Stimulated activated CD4-positive, alpha-beta T cell treated with anti-CD3 and anti-CD28 coated beads, Interleukin-4, amount 100 ng/mL, for 1 hour (primary cell): ENCODE results near the gene MYO16.

Source experiments
- DNase-seq: peaks from one replicate; pipeline ENCODE4 v3.0.0-alpha.2; 2020

MYO16 gene

DNA sequence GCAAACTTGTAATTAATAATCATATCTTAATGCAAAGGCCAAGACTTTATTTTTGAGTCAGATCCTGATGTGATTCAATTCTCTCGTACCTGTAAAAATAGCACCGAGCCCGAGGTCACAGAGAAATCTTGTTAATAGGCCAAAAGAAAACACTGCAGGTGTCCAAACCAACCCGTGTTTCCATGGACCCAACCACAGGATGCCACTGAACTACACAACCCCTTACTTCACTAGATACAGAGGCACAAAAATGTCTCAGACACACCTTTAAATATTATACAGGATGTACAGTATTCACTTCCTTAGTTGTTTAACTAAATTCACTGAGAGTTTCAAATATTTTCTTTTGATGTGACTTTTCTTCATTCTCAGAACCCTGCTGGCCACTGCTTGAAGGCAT, 530.9 kb downstream of the MYO16 start:
- no peak for DNase-seq

DNA sequence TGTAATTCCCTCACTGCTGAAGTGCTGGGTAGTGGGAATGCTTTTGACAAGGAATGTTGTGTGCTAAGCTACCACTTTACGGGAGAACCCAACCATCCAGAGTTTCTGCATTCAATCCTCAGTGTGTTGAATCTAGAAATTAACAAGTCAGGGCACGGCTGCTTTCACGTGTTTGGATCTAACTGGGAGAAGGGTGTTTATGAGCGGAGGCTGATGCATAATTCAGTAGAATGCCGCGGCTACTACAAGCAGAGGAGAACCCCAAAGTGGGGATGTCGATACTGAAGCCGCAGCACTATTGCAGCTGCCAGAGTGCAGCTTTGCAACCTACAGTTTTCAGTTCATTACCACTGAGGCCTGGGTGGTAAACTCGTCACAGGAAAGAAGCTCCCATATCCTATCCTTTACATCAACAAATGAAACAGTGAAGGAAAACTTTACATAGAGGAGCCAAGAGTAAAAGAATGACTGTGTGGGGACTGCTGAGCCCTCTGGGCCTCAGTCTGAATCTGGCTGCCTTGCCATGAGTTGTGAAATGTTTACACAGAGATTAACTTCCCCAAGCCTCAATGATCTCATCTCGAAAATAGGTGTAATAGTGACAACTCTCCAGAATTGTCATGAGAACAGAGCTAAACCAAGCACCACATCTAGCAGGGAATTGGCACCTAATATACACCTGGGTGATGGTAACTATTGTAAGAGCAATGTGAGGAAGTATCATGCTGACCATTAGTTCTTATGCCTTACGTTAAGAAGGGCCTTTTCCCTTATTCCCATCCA, 531.7 kb downstream of the MYO16 start:
- DNase-seq, result no peak

DNA sequence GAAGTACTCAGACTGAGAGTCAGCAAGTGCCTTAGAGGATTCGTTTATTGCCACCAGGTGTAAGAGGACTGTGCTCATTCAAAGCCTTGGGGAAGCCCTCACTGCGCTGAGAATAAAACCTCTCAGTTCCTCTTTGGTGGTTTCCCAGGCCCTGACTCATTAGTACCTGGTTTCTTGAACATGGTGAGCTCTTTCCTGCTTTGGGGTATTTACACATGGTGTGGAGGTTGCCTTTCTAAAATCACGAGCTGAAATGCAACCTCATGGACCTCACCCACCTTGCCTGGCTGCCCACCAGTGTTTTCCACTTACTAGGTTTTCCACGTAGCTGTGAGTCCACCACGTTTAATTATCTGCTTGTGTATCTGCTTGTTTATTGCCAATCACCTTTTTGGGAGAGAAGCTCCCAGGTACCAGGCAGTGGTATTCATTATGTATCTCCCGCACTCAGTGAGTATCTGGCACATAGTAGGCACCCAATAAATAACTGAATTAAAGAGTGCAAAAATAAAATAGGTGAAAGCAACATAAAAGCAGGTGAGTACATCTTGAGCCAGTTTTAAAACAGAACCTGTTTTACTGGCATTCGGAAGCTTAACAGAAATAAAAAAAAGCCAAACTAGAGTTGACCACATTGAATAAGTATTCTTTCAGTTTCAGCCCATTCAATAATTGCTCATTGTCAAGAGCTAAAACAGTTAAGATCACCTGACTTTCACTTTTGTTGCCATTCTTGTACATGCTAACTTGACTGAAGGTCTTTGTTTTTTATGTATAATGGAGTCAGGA, 533.0 kb downstream of the MYO16 start:
- no peak for DNase-seq

DNA sequence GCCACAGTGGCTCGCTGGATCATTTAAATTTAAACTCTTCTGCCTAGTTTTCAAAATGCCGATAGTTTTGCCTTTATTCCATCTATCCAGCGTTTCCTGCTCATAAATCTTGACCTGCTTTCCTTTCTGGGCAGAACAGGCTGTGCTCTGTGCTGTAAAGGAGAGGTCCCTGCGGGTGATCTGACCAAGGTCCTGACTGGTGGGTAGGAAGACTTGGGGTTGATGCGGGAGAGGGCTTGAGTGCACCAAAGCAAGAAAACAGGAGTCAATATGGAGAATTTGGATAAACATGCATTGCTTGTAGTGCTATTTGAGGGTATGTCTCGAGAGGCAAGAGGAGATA, 533.6 kb downstream of the MYO16 start:
- no peak for DNase-seq

DNA sequence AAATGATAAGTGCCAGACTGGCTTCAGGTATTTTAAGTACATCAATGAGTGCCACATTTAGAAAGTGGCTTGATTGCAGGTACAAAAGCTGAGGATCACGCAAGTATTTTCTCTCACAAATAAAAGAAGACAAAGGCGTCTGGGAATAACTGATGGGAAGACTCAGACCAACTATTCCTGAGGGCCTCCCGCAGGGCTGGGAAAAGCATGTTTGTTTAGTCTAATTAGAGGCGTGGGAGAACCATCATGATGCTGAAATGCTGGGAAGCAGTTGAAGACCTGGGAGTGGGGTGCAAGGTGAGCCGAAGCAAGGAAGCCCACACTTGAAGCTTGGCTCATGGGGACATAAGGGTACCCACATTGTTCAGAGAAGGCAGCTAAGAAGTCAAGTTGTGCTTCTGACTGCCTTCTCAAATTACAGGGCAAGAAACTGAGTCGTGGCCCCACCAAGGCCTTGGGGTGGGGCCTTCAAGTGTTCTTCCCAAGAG, 536.0 kb downstream of the MYO16 start:
- DNase-seq, result no peak

DNA sequence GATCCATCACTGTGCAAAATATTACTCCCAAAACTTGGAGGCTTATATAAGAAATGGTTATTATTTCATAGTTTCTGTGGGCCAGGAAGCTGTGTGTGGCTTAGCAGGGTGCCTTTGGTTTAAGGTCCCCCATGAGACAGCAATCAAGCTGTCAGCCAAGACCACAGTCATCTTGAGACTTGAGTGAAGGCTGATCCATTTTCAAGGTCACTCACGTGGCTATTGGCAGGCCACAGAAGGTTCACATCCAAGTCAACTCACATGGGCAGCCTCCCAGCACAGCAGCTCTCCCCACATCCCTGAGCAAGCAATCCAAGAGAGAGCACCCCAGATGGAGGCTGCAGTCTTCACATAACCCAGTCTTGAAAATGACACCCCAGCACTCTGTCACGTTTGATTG, 537.4 kb downstream of the MYO16 start:
- DNase-seq, result no peak

DNA sequence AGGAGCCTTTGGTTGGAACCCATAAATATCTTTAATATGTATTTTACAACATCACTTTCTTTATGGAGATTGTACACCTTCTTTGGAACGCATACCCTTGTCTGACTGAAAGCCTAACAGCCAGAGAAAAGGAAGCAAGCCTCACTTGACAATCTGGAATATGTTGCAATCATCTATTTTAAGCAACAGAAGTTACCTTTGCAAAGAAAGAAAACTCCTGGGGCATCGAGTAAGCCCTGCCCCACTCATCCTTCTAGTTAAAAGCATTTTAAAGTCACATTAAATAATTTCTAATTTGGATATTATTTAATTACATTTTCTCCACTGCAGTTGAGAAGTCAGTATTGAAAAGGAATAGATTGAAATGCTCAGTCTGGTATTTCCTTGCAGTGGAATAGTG, 542.7 kb downstream of the MYO16 start:
- no peak for DNase-seq

DNA sequence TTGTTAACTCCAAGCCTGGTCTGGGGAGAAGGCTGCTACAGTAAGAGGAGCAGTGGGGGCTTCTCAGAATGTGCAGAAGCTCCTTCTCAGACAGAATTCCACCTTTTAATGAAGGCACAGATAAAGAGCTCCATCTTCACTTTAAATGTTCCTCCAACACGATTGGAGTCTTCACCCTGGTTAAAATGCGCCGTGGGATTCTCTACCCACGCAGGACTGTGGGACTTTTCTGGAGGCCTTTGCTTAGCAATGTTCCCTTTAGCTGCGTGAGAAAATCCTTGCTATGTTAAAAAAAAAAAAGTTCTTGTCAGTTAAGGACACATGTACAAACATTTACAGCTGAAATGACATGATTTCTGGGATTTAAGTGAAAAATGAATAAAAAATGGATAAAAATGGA, 546.3 kb downstream of the MYO16 start:
- DNase-seq, result no peak

DNA sequence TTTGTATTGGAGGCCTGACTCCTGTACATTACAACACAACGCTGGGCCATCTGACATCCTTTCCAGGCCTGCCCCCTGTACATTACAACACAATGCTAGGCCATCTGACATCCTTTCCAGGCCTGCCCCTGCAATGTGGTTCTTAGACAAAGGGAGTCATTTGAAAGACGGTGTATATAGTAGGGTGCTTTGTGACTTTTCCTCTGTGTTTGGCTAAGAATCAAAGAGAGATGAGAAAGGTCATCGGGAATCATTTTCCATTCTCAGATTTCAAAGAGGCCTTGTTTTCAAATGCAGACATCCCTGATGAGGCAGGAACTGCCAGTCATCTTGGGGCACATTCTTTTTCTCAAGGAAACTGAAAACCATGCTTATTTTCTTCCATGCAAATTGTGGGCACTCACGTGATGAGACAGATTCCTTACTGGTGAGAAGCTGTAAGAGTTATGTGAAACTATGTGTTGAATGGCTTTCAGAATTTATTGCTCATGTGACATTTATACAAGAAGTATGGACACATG, 551.6 kb downstream of the MYO16 start:
- no peak for DNase-seq

DNA sequence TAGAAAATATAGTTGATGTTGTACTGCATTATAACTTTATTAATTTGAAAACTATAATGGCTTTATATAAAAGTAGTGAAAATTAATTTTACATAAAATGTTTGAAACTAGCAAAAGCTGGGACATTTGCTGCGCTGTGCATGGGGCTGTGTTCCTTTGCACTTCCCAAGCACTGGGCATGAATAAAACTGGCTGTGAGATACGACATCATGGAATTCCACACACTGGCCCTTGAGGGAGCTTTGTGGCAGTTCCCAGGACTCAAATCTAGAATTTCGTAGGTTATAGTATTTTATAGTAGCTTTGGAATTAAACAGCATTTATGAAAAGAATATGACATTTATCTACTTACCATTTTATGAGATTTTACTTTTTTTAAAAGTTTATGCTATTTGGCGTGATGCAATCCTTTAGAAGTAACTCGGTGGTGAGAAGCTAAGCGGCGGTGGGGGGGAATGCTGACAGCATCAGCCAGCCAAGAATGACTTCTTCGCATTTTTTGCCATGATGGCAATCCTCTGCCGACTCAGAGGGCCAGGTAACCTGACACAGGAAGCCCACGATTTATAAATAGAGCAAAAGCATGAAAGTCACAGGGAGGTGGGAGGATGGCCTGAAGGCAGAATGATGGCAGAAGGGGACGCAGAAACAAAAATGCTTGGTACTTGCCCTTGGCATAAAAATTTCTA, 553.5 kb downstream of the MYO16 start:
- DNase-seq, result no peak

DNA sequence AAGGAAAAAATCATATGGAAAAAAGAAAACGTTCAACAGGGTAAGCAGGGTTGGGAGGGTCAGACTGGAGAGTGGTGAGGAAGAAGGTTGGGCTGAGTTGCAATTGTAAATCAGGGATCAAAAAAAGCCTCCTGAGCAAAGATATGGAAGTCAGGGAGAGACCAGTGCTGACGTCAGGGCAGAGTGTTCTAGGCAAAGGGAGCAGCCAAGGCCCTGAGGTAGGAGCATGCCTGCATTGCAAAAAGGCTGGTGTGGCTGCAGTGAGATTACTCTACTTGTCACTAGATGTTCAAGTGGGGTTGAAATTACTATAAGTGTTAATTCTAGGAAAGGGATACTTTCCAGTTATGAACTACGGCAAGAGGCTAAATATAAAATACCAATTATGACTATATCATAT, 562.0 kb downstream of the MYO16 start:
- DNase-seq, result no peak

DNA sequence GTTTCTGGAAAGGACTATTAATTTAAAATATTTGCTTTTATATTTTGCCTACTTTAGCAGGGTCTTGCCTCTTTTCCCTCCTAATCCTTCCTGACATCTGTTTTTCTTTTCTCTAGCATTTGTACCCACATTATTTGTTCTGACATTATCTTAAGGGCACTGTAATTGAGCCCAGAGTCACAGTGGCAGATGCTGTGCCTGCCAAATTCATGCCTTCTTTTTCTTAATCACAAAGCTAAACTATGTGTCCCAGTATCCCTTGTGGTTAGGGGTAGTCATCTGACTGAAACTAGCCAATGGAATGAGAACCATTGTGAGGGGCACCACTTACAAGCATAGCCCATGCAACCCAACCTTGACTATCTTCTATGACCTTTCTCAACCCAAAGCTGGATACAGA, 562.9 kb downstream of the MYO16 start:
- DNase-seq, result no peak

DNA sequence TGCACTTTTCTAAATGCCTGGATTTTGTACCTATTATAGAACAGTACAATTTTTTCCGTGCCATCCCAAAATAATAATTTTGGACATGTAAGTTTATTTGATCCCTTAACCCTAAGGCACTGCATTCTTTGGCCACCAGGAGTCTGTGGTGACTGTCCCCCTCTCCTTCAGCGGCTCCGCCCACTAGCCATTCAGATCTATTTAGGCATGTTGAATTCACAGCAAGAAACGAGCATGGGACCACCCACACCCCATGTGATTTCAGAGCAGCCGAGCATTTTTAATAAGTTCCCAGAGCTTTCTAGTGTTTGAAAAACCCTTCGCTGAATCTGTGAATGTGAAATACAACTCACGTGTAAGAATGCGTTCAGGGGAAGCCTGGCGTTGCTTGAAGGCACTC, 567.5 kb downstream of the MYO16 start:
- DNase-seq, result no peak

DNA sequence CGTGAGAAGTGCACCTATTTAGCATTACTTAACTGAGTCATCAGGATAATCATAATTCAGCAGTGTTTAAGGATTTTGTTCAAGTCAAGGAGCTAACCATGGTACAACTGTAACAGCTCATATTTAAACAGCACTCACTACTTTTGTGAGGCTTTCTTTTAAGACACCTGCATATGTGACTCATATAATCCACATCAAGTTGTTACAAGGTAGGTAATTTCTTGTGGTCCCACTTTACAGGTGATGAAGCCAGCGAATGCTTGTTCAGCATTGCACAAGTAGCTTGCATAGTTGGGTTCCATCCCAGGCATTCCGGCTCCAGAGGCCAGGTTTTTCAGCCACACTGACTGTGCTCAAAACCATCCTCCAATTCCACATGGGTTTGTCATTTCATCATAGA, 569.2 kb downstream of the MYO16 start:
- DNase-seq, result no peak

DNA sequence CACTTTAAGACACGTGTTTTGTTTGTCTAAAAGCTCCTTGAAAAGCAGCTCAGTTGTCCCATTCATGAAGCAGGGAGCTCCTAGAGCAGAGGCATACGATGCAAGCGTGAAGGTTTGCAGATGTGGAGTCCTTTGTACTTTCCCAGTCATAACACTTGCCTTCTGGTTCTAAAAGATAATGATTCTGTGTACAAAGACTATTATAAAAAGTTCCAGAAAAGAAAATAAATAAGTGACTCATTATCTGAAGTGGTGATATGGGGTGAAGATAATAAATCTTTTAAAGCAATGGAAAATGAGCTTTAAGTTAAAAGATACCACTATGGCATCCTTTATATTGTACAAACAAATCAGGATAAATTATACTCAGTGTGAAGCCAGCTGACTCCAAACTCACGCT, 569.9 kb downstream of the MYO16 start:
- DNase-seq, result no peak

DNA sequence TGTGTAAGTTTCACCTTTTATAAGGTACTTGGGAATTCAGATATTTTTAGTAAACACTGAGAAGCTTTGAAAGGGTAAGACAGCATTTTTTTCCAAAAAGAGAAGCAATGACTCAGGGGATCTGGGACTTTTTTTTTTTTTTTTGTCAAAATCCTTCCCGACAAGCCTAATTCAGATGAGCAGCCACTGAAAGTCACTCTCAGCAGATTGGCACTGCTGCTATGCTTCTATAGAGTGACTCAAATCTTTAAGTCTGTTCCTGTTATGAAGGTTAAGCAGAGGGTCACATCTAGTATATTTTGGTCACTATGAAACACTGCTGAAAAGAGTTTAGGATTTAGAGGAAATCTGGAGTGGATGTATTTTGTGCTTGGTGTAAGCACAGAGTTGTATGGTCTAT, 571.1 kb downstream of the MYO16 start:
- no peak for DNase-seq

DNA sequence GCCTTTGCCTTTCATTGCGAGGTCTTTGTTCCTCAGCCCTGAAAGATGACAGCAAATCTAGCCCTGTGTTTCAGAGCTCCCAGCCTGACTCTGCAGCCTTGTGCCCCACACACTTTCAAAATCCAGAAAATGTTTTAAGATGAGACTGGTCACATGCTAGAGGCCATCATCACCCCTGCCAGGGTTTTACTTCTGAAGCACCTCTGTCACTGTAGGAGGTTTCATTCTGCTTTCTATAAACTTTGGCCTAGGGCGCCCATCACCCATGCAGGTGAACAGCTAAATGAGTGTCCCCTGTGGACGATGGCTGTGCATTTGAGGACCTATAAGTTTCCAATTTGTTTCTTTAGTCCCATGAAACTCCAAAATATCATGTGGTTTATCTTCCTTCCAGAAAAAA, 574.2 kb downstream of the MYO16 start:
- DNase-seq, result no peak

DNA sequence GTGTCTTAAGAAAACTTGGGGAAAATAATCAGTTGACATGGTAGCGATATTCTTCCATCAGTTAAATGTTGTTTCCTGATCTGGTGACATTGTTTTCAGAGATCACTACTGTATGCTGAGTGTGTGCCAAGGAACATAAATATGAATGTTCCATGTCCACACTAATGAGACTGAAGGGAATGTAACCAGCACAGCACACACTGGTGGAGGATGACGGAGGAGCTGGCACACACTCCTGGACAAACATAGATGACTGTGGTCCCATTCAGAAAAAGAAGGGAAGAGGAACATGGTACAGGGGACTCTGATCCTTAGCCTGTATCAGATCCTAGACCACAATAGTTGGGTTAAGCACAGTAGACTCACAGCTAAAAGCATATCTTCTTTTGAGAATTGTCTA, 574.8 kb downstream of the MYO16 start:
- no peak for DNase-seq

DNA sequence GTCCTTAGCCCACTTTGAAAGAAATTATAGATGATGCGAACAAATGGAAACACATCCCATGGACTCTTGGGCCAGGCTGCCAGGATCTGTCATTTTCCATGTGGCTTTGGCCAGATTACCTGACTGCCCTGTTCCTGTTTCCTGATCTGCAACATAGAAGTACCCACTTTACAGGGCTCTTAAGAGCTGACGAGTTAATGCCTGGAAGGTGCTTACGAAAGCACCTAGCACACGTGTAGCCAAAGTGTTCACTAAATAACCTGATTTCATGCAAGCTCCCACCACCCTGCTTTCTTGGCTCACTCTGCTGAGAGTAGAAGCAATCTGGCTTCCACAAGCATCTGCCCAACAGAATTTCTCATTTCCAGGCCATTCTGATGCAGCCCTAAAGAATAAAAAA, 575.2 kb downstream of the MYO16 start:
- no peak for DNase-seq

DNA sequence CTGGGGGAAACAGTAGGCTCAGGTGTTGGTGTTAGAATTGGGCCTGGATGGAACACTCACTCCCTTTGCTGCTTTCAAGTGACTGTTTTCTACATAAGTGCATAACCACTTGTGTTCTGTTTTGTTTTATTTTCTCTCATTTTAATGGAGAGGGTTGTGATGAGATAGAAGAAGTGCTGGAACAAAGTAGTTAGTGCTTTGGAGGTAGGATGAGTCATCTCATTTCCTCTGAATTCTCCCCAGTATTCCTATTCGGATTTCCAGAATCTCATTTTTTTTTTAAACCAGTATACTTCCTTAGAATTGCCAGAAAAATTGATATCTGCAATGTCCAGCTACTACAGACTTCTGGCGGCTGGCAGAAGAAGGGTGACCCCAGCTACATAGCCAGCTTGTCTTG, 575.9 kb downstream of the MYO16 start:
- no peak for DNase-seq

DNA sequence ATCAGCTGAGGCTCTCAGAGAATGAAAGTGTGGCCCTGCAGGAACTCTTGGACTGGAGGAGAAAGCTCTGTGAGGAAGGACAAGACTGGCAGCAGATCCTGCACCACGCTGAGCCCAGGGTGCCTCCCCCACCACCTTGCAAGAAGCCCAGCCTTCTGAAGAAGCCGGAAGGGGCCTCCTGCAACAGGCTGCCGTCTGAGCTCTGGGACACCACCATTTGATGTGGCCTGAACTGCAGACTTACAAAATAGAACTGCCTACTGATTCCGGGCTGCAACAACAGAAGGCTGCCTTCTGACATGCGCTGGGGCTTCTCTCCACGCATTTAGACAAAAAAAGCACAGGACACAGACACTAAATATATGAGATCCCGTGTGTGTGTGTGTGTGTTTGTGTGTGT, 577.2 kb downstream of the MYO16 start:
- DNase-seq, result no peak

DNA sequence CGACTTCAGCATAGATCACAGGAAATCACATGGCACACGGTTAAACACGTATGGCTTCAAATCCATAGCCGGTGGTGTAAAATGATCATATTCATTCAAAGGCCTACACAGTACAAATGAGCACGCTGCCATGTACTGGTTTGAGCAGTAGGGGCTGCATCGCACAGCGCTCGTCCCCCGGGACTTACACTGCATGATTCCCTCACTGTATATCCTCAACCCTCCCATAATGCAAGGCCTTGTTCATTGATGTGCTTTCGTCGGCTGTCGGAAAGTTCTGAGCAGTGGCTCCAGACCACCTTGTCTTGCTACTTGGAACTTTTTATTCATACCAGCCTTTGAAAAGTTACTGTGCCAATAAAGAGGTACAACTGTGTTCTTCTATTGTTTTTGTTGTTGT, 578.2 kb downstream of the MYO16 start:
- DNase-seq, result no peak

DNA sequence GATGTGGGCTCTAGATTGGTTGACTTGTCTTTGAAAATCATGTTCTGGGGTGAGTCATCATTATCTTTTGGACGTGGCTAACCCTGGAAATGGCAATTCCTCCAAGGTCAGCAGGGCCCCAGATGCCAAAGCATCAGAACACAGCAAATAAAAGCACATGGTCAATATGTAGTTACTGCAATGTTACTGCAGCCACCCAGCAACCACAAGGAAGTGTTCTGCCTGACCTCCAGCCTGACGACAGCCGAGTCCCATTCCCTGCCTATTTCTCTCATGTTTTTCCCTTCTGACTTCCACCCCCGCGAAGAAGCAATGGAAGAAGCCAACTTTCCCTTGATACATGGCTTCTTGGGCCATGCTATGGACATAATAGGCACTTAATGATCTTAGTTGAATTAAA, 579.1 kb downstream of the MYO16 start:
- no peak for DNase-seq

DNA sequence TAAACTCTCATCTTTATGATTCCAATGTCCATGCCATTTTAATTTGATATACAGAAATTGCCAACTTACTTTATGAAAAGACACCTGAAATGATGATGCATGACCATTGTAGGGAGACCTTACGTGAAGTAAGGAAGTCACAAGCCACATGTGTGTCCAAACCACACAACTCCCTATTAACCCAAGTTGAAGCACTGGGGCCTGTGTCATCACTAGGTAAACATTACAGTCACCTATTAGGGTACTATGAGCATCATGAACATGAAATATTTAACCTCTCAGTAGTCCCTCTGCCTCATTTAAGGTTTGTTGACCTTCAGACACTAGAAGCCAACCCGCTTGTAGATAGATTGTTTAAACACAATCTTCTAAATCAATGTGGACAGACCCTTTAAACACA, 580.1 kb downstream of the MYO16 start:
- DNase-seq, result no peak
